Measurements from ENCODE around the gene RPRML.
"Not testable (repeated sequence)": the region's sequence is repeated elsewhere in the genome, so short reads cannot be mapped to it uniquely, and the experiment has no call there.

GRCh38 chr17:46987927-46988326 is 8.9 kb upstream of the RPRML start:
- not testable (repeated sequence) for TF ChIP-seq EZH2 (IDR thresholded peaks at IDR 0.05; ENCODE audit: borderline replicate concordance, low read length); CTCF (conservative IDR thresholded peaks at IDR 0.05 in 1 of 2, IDR thresholded peaks at IDR 0.05 in 1 of 2; ENCODE audit: extremely low read depth in 1 of 2, insufficient read depth in 1 of 2, low read depth in 1 of 2, low read length in 2 of 2)

Measured in mammary epithelial cell (primary cell).